Esophagus muscularis mucosa (tissue), 4 donors: ENCODE data around the gene ESYT3.

Experiments
- CTCF ChIP-seq, 3 experiments: fragments of 200-600 bp in 2 of 3; fragments of 450-650 bp in 1 of 3; sonication (generic) in 2 of 3; IDR thresholded peaks; one replicate each; pipeline ENCODE4 v1.5.1; 2017 to 2019; ENCODE audit warnings: antibody characterized with exemption in 3 of 3, mild to moderate bottlenecking in 2 of 3, moderate library complexity in 1 of 3
- EP300 ChIP-seq: sonication (generic); formaldehyde crosslinking; IDR thresholded peaks from one replicate; pipeline ENCODE4 v1.6.1; 2017; ENCODE audit warnings: antibody characterized with exemption
- POLR2A ChIP-seq: fragments of 450-650 bp; IDR thresholded peaks from one replicate; pipeline ENCODE4 v1.6.1; 2017; ENCODE audit warnings: antibody characterized with exemption, moderate library complexity, mild to moderate bottlenecking, low read depth
- POLR2AphosphoS5 ChIP-seq, 2 donors: sonication (generic); formaldehyde crosslinking; IDR thresholded peaks; one replicate each; pipeline ENCODE4 v1.6.1; 2017; ENCODE audit warnings: antibody characterized with exemption in 2 of 2

- TF ChIP-seq CTCF (IDR thresholded peaks at IDR 0.05) (no peak), POLR2A (no peak), POLR2AphosphoS5 (IDR thresholded peaks at IDR 0.05) (no peak), EP300 (no peak)
These were observed 39.7 kb upstream of the ESYT3 start for GRCh38 chr3:138394686-138395085.
